ENCODE measurements around the gene GALK2. TPM values are rescaled to one million over a fixed set of nuclear protein-coding genes. Genes with fewer than 3 reads are reported as not detected.
"Not testable (repeated sequence)": the region's sequence is repeated elsewhere in the genome, so short reads cannot be mapped to it uniquely, and the experiment has no call there.

GALK2 gene
- total RNA-seq, 2 experiments from 2014 or later: 27.9 to 31.5 TPM

DNA sequence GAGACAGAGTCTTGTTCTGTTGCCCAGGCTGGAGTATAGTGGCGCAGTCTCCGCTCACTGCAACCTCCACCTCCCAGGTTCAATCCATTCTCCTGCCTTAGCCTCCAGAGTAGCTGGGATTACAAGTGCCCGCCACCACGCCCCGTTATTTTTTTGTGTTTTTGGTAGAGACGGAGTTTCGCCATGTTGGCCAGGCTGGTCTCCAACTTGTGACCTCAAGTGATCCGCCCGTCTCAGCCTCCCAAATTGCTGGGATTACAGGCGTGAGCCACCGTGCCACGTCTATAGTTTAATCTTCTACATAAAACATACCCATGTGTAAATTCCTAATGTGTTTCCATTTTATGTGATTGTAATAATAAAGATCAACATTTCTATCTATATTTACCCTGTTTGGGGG, 1.7 kb downstream of the GALK2 start:
- CTCF ChIA-PET (ENCODE audit: unreplicated experiment): no interaction called here

DNA sequence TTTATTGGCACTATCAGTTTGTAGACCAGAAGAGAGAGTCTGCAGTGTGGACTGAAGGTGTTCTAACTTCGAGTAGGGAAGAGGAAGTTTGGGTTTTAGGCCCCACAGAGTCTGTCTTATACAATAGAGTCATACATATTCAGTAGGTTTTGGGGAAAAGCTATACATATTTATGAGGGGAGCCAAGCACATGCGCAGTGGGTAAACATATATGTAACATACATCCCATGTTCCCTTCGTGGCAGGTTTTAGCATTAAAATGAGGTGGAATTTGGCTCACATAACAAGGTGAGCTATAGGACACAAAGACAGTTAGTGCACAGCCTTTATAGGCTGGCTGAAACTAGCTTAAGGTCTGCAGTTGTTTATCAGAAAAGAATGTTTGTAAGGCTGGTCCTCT, 4.9 kb downstream of the GALK2 start:
- Histone ChIP-seq H3K4me2 (ENCODE audit: low read length) (no peak overlapping the region), H4K20me1 (ENCODE audit: insufficient read depth, low read length) (no peaks in the 10 kb centered on the region), H3K9me2 (ENCODE audit: insufficient read depth, low read length) (no peaks in the 10 kb centered on the region), H2AFZ (ENCODE audit: low read length) (no peak overlapping the region), H3K79me2 (ENCODE audit: insufficient read depth, low read depth, low read length) (peaks cover 22% of the 10 kb centered on the region; the same call in 1 of the 2 replicates), H3K36me3 (ENCODE audit: insufficient read depth, low read length) (peaks cover 12% of the 10 kb centered on the region; the same call in 1 of the 2 replicates), H3K4me3 (ENCODE audit: low read depth, low read length, poor library complexity, severe bottlenecking) (no peak overlapping the region), H3K9me3 (ENCODE audit: low read length) (no peaks in the 10 kb centered on the region; the same call in 1 of the 2 replicates), H3K27ac (ENCODE audit: low read depth, low read length, poor library complexity, severe bottlenecking) (no peak overlapping the region), H3K4me1 (ENCODE audit: insufficient read depth, low read length, poor library complexity, severe bottlenecking) (peaks cover 13% of the 10 kb centered on the region)
- no TSS peak for BruUV-seq (replicated peaks)
- TF ChIP-seq, protein P1, sequence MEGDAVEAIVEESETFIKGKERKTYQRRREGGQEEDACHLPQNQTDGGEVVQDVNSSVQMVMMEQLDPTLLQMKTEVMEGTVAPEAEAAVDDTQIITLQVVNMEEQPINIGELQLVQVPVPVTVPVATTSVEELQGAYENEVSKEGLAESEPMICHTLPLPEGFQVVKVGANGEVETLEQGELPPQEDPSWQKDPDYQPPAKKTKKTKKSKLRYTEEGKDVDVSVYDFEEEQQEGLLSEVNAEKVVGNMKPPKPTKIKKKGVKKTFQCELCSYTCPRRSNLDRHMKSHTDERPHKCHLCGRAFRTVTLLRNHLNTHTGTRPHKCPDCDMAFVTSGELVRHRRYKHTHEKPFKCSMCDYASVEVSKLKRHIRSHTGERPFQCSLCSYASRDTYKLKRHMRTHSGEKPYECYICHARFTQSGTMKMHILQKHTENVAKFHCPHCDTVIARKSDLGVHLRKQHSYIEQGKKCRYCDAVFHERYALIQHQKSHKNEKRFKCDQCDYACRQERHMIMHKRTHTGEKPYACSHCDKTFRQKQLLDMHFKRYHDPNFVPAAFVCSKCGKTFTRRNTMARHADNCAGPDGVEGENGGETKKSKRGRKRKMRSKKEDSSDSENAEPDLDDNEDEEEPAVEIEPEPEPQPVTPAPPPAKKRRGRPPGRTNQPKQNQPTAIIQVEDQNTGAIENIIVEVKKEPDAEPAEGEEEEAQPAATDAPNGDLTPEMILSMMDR (conservative IDR thresholded peaks at IDR 0.05; ENCODE audit: low read length): no peak
- no peak for TF ChIP-seq EZH2phosphoT487 (IDR thresholded peaks at IDR 0.05; ENCODE audit: borderline replicate concordance, low read depth, low read length)
- intact Hi-C loops (cut with micrococcal nuclease; ENCODE audit: unreplicated experiment): no loop called here
- CTCF ChIA-PET (ENCODE audit: unreplicated experiment): no interaction called here
- no peak for DNase-seq (ENCODE audit: low spot score)
- POLR2A ChIA-PET: interaction anchor here (0.9 kb wide), 1 partner anchor 19 kb away, joined by 4 read pairs; the partner anchor contains the start of gene COPS2

More for the DNA sequence above, 1.7 kb downstream of the GALK2 start:
- Histone ChIP-seq H2AFZ (ENCODE audit: low read length) (no peak overlapping the region), H3K36me3 (ENCODE audit: insufficient read depth, low read length) (peaks cover 8% of the 10 kb centered on the region; the same call in 1 of the 2 replicates), H3K4me3 (ENCODE audit: low read depth, low read length, poor library complexity, severe bottlenecking) (no peak overlapping the region), H3K9me2 (ENCODE audit: insufficient read depth, low read length) (no peaks in the 10 kb centered on the region), H3K4me2 (ENCODE audit: low read length) (no peak overlapping the region), H3K27ac (ENCODE audit: low read depth, low read length, poor library complexity, severe bottlenecking) (no peak overlapping the region), H4K20me1 (ENCODE audit: insufficient read depth, low read length) (no peaks in the 10 kb centered on the region), H3K4me1 (ENCODE audit: insufficient read depth, low read length, poor library complexity, severe bottlenecking) (peaks cover 18% of the 10 kb centered on the region), H3K9me3 (ENCODE audit: low read length) (no peaks in the 10 kb centered on the region; the same call in 1 of the 2 replicates), H3K79me2 (ENCODE audit: insufficient read depth, low read depth, low read length) (peaks cover 22% of the 10 kb centered on the region; the same call in 1 of the 2 replicates)
- POLR2A ChIA-PET: interaction anchor here (1.9 kb wide), 1 partner anchor 22 kb away, joined by 4 read pairs; no protein-coding TSS in a partner anchor
- intact Hi-C loops (cut with micrococcal nuclease; ENCODE audit: unreplicated experiment): no loop called here
- BruUV-seq (replicated peaks): no TSS peak
- DNase-seq (ENCODE audit: low spot score): no peak
- no peak for TF ChIP-seq EZH2phosphoT487 (IDR thresholded peaks at IDR 0.05; ENCODE audit: borderline replicate concordance, low read depth, low read length)
- TF ChIP-seq, protein P1 (conservative IDR thresholded peaks at IDR 0.05; ENCODE audit: low read length): no peak

DNA sequence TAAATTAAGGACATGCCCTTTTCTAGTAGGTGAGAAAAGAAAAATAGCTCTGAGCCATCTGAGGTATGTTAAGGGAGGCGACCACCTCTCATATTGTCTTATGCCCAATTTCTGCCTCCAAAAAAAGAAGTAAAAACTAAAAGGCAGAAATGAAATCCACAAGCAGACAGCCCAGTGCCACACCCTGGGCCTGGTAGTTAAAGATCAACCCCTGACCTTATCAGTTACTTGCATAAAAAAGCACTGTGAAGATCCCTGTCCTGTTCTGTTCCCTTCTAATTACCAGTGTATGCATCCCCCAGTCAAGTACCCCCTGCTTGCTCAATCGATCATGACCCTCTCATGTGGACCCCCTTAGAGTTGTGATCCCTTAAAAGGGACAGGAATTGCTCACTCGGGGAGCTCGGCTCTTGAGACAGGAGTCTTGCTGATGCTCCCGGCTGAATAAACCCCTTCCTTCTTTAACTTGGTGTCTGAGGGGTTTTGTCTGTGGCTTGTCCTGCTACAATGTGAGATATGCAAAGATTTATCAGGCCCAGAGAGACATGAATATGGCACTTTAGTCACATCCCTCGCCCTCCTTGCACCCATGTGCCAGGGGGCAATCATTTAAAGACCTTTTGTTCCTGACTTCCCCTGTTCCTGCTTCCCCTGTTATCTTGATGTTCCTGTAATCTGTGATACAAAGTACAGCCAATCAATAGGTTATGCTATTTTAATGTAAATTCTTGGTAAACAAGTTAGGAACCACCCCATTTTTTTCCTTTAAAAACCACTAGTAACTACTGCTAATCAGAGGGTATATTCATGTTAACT, 5.7 kb downstream of the GALK2 start:
- H3K9me2 ChIP-seq (ENCODE audit: insufficient read depth, low read length); H2AFZ ChIP-seq (ENCODE audit: low read length); CTCF ChIA-PET (ENCODE audit: unreplicated experiment); H3K9me3 ChIP-seq (ENCODE audit: low read length); H3K4me2 ChIP-seq (ENCODE audit: low read length); BruUV-seq (replicated peaks); H3K27ac ChIP-seq (ENCODE audit: low read depth, low read length, poor library complexity, severe bottlenecking); H3K4me3 ChIP-seq (ENCODE audit: low read depth, low read length, poor library complexity, severe bottlenecking); intact Hi-C loops (cut with micrococcal nuclease; ENCODE audit: unreplicated experiment); H3K4me1 ChIP-seq (ENCODE audit: insufficient read depth, low read length, poor library complexity, severe bottlenecking); POLR2A ChIA-PET; DNase-seq (ENCODE audit: low spot score); H4K20me1 ChIP-seq (ENCODE audit: insufficient read depth, low read length): not testable (repeated sequence)
- Histone ChIP-seq H3K79me2 (ENCODE audit: insufficient read depth, low read depth, low read length) (peaks cover 18% of the 10 kb centered on the region; the same call in 1 of the 2 replicates), H3K36me3 (ENCODE audit: insufficient read depth, low read length) (peaks cover 12% of the 10 kb centered on the region; the same call in 1 of the 2 replicates)

Data from OCI-LY7 (cell line).